Smooth muscle cell (in vitro differentiated cells): ENCODE data around the gene FRMD1. TPM values are rescaled to one million over a fixed set of nuclear protein-coding genes. Genes with fewer than 3 reads are reported as not detected.

Experiments
- DNase-seq: peaks from one replicate; lab custom pipeline; 2025; ENCODE audit not compliant: unreplicated experiment; lab: John Stamatoyannopoulos, UW
- H2AFZ ChIP-seq: fragments of 200-600 bp; sonication (generic); 2 replicates; pipeline ENCODE4 v1.6.0; 2016; ENCODE audit warnings: antibody characterized with exemption, low read depth, mild to moderate bottlenecking
- H3F3A ChIP-seq: fragments of 200-600 bp; sonication (generic); 2 replicates; pipeline ENCODE4 v1.6.0; 2017; ENCODE audit warnings: antibody characterized with exemption, low read depth
- H3K27ac ChIP-seq: fragments of 200-600 bp; sonication (generic); 2 replicates; pipeline ENCODE4 v1.5.1; 2016; ENCODE audit warnings: low read depth, mild to moderate bottlenecking
- H3K27me3 ChIP-seq: fragments of 200-600 bp; sonication (generic); 2 replicates; pipeline ENCODE4 v1.6.1; 2016; ENCODE audit warnings: low read depth, mild to moderate bottlenecking
- H3K36me3 ChIP-seq: fragments of 200-600 bp; sonication (generic); 2 replicates; pipeline ENCODE4 v1.5.1; 2016; ENCODE audit warnings: low read depth
- H3K4me1 ChIP-seq: fragments of 200-600 bp; sonication (generic); 2 replicates; pipeline ENCODE4 v1.5.1; 2016; ENCODE audit warnings: low read depth
- H3K4me2 ChIP-seq: fragments of 200-600 bp; sonication (generic); 2 replicates; pipeline ENCODE4 v1.6.0; 2016; ENCODE audit warnings: mild to moderate bottlenecking
- H3K4me3 ChIP-seq: fragments of 200-600 bp; sonication (generic); 2 replicates; pipeline ENCODE4 v1.5.1; 2016; ENCODE audit warnings: mild to moderate bottlenecking
- H3K79me2 ChIP-seq: fragments of 200-600 bp; sonication (generic); 2 replicates; pipeline ENCODE4 v1.6.0; 2016; ENCODE audit warnings: low read depth, mild to moderate bottlenecking
- H3K9ac ChIP-seq: fragments of 200-600 bp; sonication (generic); 2 replicates; pipeline ENCODE4 v1.6.0; 2016; ENCODE audit warnings: low read depth
- H3K9me3 ChIP-seq: fragments of 200-600 bp; sonication (generic); replicated peaks from 2 replicates; pipeline ENCODE4 v1.5.1; 2016; ENCODE audit warnings: low read depth
- H4K20me1 ChIP-seq: fragments of 200-600 bp; sonication (generic); 2 replicates; pipeline ENCODE4 v1.6.0; 2016; ENCODE audit warnings: low read depth
- CTCF ChIP-seq: fragments of 200-600 bp; sonication (generic); IDR thresholded peaks from 2 replicates; pipeline ENCODE4 v1.5.1; 2017; ENCODE audit warnings: borderline replicate concordance, mild to moderate bottlenecking, antibody characterized with exemption; ENCODE audit not compliant: insufficient read depth, poor library complexity, severe bottlenecking
- WGBS: methylation state at CpG from one replicate; pipeline ENCODE4 v1.1.7; 2016; ENCODE audit warnings: low lambda C conversion rate; 5-methylcytosine and 5-hydroxymethylcytosine counted together
- polyA plus RNA-seq: library from polyadenylated mRNA; unstranded; fragments of >200 nt; fragmentation: Nextera tagmentation; extraction: Ambion mirVana; gene quantifications from 2 replicates; pipeline ENCODE4 v1.2.1, GENCODE V29; 2016
- total RNA-seq: library from RNA; depleted of rRNA; stranded (reverse); fragments of >200 nt; gene quantifications from 2 replicates; pipeline ENCODE4 v1.2.3, GENCODE V29; 2014

Gene FRMD1
- total and polyA plus RNA-seq, 2 experiments from 2014 or later = not detected

DNA sequence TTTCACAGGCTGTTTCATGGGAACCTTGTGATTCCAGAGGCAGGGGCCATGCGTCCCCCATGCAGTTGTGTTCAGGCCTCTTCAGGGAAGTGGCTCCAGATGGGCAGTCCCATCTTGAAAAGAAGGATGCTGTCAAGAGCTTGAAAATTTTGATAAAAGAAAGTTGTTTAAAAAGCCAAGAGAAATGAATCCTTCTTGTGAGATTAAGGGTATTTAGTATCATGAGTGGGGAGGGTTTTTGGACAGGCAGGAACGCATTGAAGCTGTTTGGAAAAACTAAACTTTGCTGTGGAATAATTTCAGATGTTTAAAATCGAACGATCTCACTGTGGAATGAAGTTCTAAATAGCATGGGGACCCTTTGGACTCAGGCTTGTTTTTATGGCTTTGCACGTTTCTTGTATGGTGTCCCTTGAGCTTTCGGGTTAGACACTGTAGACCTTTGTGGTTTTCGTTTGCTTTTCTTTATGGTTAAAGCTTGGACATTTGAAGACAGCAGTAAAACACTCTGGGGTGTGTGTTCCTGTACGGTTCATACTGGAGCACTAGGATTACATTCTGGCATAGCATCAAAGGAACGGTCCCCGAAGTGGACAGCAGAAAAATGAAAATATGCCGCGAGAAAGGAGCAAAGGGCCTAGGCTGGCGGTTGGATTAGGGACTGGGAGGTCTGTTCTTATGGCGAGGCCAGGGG is 63.4 kb downstream of the FRMD1 start:
- no peaks in the 10 kb centered on the region for H3K36me3 ChIP-seq
- H3K4me3 ChIP-seq = no peak overlapping the region
- peaks cover 8% of the 10 kb centered on the region for H3K9me3 ChIP-seq
- DNase-seq = no peak
- no peak overlapping the region for H3K9ac ChIP-seq
- WGBS = 90% methylated on average over 14 of the region's 14 CpGs
- no peak overlapping the region for H3K27ac ChIP-seq
- no peaks in the 10 kb centered on the region for H3F3A ChIP-seq
- H3K79me2 ChIP-seq = no peaks in the 10 kb centered on the region
- no peak for TF ChIP-seq CTCF
- no peaks in the 10 kb centered on the region for H3K27me3 ChIP-seq
- H3K4me2 ChIP-seq = no peak overlapping the region
- no peak overlapping the region for H2AFZ ChIP-seq
- H3K4me1 ChIP-seq = no peaks in the 10 kb centered on the region
- H4K20me1 ChIP-seq = no peaks in the 10 kb centered on the region

DNA sequence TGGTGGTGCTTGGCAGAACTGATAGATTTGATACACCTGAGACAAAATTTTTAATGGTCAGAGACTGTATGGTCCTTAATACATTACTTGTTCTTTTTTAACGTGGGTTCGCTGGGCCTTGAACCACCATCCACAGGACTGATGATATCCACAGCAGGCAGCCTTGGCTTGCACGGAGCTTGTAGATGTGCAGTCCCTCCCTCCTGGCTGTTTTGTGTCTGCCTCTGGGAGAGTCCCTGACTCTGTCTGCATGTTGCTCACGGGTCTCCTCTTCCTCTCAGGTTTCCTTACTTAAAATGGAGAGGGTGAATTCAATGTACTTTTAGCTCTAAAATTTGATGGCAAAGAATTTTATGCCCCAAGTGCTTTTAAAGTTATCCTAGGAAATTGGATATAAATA is 64.0 kb downstream of the FRMD1 start:
- Histone ChIP-seq H2AFZ (no peak overlapping the region), H3K4me2 (no peak overlapping the region), H4K20me1 (no peaks in the 10 kb centered on the region), H3K36me3 (no peaks in the 10 kb centered on the region), H3K27me3 (no peaks in the 10 kb centered on the region), H3K27ac (no peak overlapping the region), H3K4me3 (no peak overlapping the region), H3K4me1 (no peaks in the 10 kb centered on the region), H3K9ac (no peak overlapping the region), H3F3A (no peaks in the 10 kb centered on the region), H3K79me2 (no peaks in the 10 kb centered on the region), H3K9me3 (peaks cover 11% of the 10 kb centered on the region)
- TF ChIP-seq CTCF = no peak
- 83% methylated on average over 4 of the region's 4 CpGs for WGBS
- no peak for DNase-seq

DNA sequence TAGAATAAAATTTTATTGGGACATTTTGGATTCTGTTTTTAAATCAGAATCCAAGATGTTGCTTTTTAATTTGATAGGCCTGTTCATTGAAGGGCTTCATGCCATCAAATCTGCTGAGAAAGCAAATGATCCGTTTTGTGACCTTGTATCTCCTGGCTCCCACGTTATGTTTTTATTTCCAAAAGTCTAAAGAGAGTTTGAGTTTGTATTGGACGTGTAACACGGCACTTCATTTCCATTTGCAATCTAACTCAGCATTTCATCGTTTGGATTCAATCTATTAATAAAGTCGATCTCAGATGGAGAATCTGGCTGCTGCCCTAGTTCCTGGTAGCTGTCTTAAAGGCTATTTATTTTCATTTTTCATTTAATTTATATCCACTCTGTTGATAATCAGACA is 64.6 kb downstream of the FRMD1 start:
- TF ChIP-seq CTCF = no peak
- no peaks in the 10 kb centered on the region for H3K27me3 ChIP-seq
- H3K27ac ChIP-seq = no peak overlapping the region
- H3K4me2 ChIP-seq = no peak overlapping the region
- H3K4me3 ChIP-seq = no peak overlapping the region
- H3K9me3 ChIP-seq = peaks cover 11% of the 10 kb centered on the region
- H2AFZ ChIP-seq = no peak overlapping the region
- no peaks in the 10 kb centered on the region for H3K4me1 ChIP-seq
- H4K20me1 ChIP-seq = no peaks in the 10 kb centered on the region
- no peaks in the 10 kb centered on the region for H3K79me2 ChIP-seq
- H3F3A ChIP-seq = no peaks in the 10 kb centered on the region
- no peak overlapping the region for H3K9ac ChIP-seq
- 81% methylated on average over 6 of the region's 6 CpGs for WGBS
- H3K36me3 ChIP-seq = no peaks in the 10 kb centered on the region
- DNase-seq = no peak
